H9 (cell line): Measurements from ENCODE around the gene CCDC13. TPM values are rescaled to one million over a fixed set of nuclear protein-coding genes. Genes with fewer than 3 reads are reported as not detected.

Source experiments
- DNase-seq: peaks from one replicate; pipeline ENCODE4 v3.0.0-alpha.2; 2017
- H2AFZ ChIP-seq: one replicate; pipeline ENCODE4 v1.6.1; 2013; ENCODE audit warnings: mild to moderate bottlenecking, low read length, control low read depth, moderate library complexity
- H2AK5ac ChIP-seq: 2 replicates; pipeline ENCODE4 v1.6.1; 2013; ENCODE audit warnings: low read length, control low read depth, mixed read lengths; ENCODE audit not compliant: insufficient read length
- H2BK120ac ChIP-seq: one replicate; pipeline ENCODE4 v1.6.1; 2013; ENCODE audit warnings: low read depth, mild to moderate bottlenecking, low read length, control low read depth, inconsistent platforms; ENCODE audit not compliant: poor library complexity, severe bottlenecking
- H2BK12ac ChIP-seq: 2 replicates; pipeline ENCODE4 v1.6.1; 2013; ENCODE audit warnings: low read length, control low read depth, mixed read lengths, low read depth; ENCODE audit not compliant: insufficient read length
- H2BK15ac ChIP-seq: 2 replicates; pipeline ENCODE4 v1.6.1; 2013; ENCODE audit warnings: low read depth, low read length, control low read depth
- H2BK20ac ChIP-seq: one replicate; pipeline ENCODE4 v1.6.1; 2013; ENCODE audit warnings: low read depth, mild to moderate bottlenecking, low read length, control low read depth, inconsistent platforms; ENCODE audit not compliant: poor library complexity, severe bottlenecking
- H2BK5ac ChIP-seq: 2 replicates; pipeline ENCODE4 v1.6.1; 2013; ENCODE audit warnings: low read length, control low read depth, mixed read lengths; ENCODE audit not compliant: insufficient read length
- H3K14ac ChIP-seq: 2 replicates; pipeline ENCODE4 v1.6.1; 2013; ENCODE audit warnings: low read length, control low read depth; ENCODE audit not compliant: insufficient read depth
- H3K18ac ChIP-seq: 2 replicates; pipeline ENCODE4 v1.6.1; 2013; ENCODE audit warnings: low read depth, mild to moderate bottlenecking, mixed read lengths, low read length, control low read depth; ENCODE audit not compliant: insufficient read length
- H3K23ac ChIP-seq: 2 replicates; pipeline ENCODE4 v1.6.1; 2013; ENCODE audit warnings: low read length, control low read depth, mixed read lengths, low read depth; ENCODE audit not compliant: insufficient read length
- H3K23me2 ChIP-seq: 2 replicates; pipeline ENCODE4 v1.6.1; 2013; ENCODE audit warnings: low read depth, mild to moderate bottlenecking, mixed read lengths, low read length, control low read depth; ENCODE audit not compliant: insufficient read length, poor library complexity, severe bottlenecking
- H3K27ac ChIP-seq: 2 replicates; pipeline ENCODE4 v1.5.1; 2013; ENCODE audit warnings: low read length, control low read depth, mixed read lengths, low read depth; ENCODE audit not compliant: insufficient read length
- H3K27me3 ChIP-seq: 2 replicates; pipeline ENCODE4 v1.6.1; 2013; ENCODE audit warnings: low read length, control low read depth, inconsistent platforms; ENCODE audit not compliant: insufficient read depth
- H3K4ac ChIP-seq: 2 replicates; pipeline ENCODE4 v1.6.1; 2013; ENCODE audit warnings: low read depth, mild to moderate bottlenecking, control low read depth, inconsistent platforms, low read length, moderate library complexity
- H3K4me1 ChIP-seq: 2 replicates; pipeline ENCODE4 v1.6.1; 2013; ENCODE audit warnings: low read length, control low read depth, inconsistent platforms; ENCODE audit not compliant: insufficient read depth
- H3K4me2 ChIP-seq: 2 replicates; pipeline ENCODE4 v1.6.1; 2013; ENCODE audit warnings: low read length, control low read depth, mixed read lengths; ENCODE audit not compliant: insufficient read length, insufficient read depth
- H3K56ac ChIP-seq: 2 replicates; pipeline ENCODE4 v1.6.1; 2013; ENCODE audit warnings: low read depth, mild to moderate bottlenecking, mixed read lengths, low read length, control low read depth; ENCODE audit not compliant: insufficient read length
- H3K79me1 ChIP-seq: 2 replicates; pipeline ENCODE4 v1.6.1; 2013; ENCODE audit warnings: low read depth, mild to moderate bottlenecking, moderate library complexity, low read length, control low read depth, inconsistent platforms; ENCODE audit not compliant: insufficient read depth, poor library complexity, severe bottlenecking
- H3K79me2 ChIP-seq: 2 replicates; pipeline ENCODE4 v1.6.1; 2013; ENCODE audit warnings: low read length, control low read depth, inconsistent platforms; ENCODE audit not compliant: insufficient read depth
- H3K9ac ChIP-seq: 2 replicates; pipeline ENCODE4 v1.6.1; 2013; ENCODE audit warnings: low read length, control low read depth, mixed read lengths; ENCODE audit not compliant: insufficient read length; ENCODE audit errors: extremely low read depth
- H3K9me3 ChIP-seq: one replicate; pipeline ENCODE4 v1.6.1; 2013; ENCODE audit warnings: low read depth, low read length, inconsistent platforms; ENCODE audit not compliant: control insufficient read depth
- H3T11ph ChIP-seq: one replicate; pipeline ENCODE4 v1.6.1; 2013; ENCODE audit warnings: mild to moderate bottlenecking, low read length, control low read depth, inconsistent platforms
- H4K20me1 ChIP-seq: one replicate; pipeline ENCODE4 v1.6.1; 2013; ENCODE audit not compliant: control insufficient read depth, insufficient read length, insufficient read depth
- H4K5ac ChIP-seq: 2 replicates; pipeline ENCODE4 v1.6.1; 2013; ENCODE audit warnings: low read depth, mild to moderate bottlenecking, mixed read lengths, low read length, control low read depth; ENCODE audit not compliant: insufficient read length
- H4K8ac ChIP-seq: replicated peaks from 2 replicates; pipeline ENCODE4 v1.6.1; 2013; ENCODE audit warnings: low read length, control low read depth, mixed read lengths, low read depth; ENCODE audit not compliant: insufficient read length
- H4K91ac ChIP-seq: 2 replicates; pipeline ENCODE4 v1.6.1; 2013; ENCODE audit warnings: low read depth, mild to moderate bottlenecking, moderate library complexity, mixed read lengths, low read length, control low read depth; ENCODE audit not compliant: insufficient read length
- H3K27ac Mint-ChIP-seq, 3 experiments: 2 replicates in 2 of 3; 3 replicates in 1 of 3; pipeline ENCODE4 v1.8.0; 2020 to 2021; ENCODE audit warnings: mixed read lengths in 3 of 3, mild to moderate bottlenecking in 1 of 3, moderate library complexity in 1 of 3
- H3K27me3 Mint-ChIP-seq: 2 replicates; pipeline ENCODE4 v1.8.0; 2021; ENCODE audit warnings: low read depth, mild to moderate bottlenecking, moderate library complexity, mixed read lengths
- H3K36me3 Mint-ChIP-seq, 3 experiments: 2 replicates in 2 of 3; 3 replicates in 1 of 3; pipeline ENCODE4 v1.8.0; 2020 to 2021; ENCODE audit warnings: low read depth in 3 of 3, mixed read lengths in 3 of 3; ENCODE audit not compliant: insufficient read depth in 1 of 3
- H3K4me1 Mint-ChIP-seq, 2 experiments: 2 replicates each; pipeline ENCODE4 v1.8.0; 2020; ENCODE audit warnings: mixed read lengths in 2 of 2
- H3K4me3 Mint-ChIP-seq, 2 experiments: 2 replicates in 1 of 2; 3 replicates in 1 of 2; pipeline ENCODE4 v1.8.0; 2020 to 2021; ENCODE audit warnings: mild to moderate bottlenecking in 2 of 2, mixed read lengths in 2 of 2, moderate library complexity in 1 of 2
- H3K9me3 Mint-ChIP-seq, 2 experiments: 2 replicates in 1 of 2; 3 replicates in 1 of 2; pipeline ENCODE4 v1.8.0; 2020; ENCODE audit warnings: mild to moderate bottlenecking in 2 of 2, mixed read lengths in 2 of 2, moderate library complexity in 1 of 2
- CTCF ChIP-seq: fragments of 200-600 bp; sonication (generic); conservative IDR thresholded peaks from 3 replicates; pipeline ENCODE4 v1.8.0; 2021; ENCODE audit warnings: antibody characterized with exemption, mild to moderate bottlenecking
- WGBS: extraction: QIAGEN DNeasy Blood & Tissue Kit; methylation state at CpG from one replicate; pipeline ENCODE4 v1.1.7; 2013; ENCODE audit warnings: missing lambda C conversion rate, low lambda C conversion rate, mixed read lengths; ENCODE audit not compliant: insufficient read length; ENCODE audit errors: extremely low coverage; 5-methylcytosine and 5-hydroxymethylcytosine counted together
- total RNA-seq: library from RNA; stranded (reverse); gene quantifications from 2 replicates; pipeline ENCODE4 v1.2.1, GENCODE V29; 2021

The CCDC13 gene
- total RNA-seq, 1 experiment from 2014 or later, result not detected

DNA sequence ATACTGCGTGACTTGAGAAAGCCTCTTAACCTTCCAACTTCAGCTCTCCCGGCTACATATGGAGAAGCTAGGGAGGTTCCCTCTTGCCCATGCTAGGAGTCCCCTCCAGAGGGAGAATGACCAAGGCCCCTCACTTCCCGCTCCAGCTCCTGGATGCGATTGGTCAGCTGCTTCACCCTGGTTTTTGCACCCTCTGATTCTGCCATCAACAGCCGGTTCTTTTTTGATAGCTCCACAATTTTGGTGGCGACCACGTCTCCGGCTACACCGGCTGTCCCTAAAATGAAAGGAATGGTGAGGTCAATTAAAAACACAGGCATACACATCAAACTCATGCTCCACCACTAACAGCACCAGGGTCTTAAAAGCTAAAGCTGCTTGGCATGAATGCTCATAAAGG lies 20.6 kb downstream of the CCDC13 start:
- H3K4me1 Mint-ChIP-seq, result peaks cover 17 to 19% of the 10 kb centered on the region in 2 experiments
- H2BK15ac ChIP-seq, result no peak overlapping the region
- TF ChIP-seq CTCF, result no peak

More for the DNA sequence above, 20.6 kb downstream of the CCDC13 start:
- Histone ChIP-seq H4K20me1 (no peaks in the 10 kb centered on the region), H3K23ac (no peak overlapping the region), H3K9me3 (no peaks in the 10 kb centered on the region), H3K14ac (no peak overlapping the region), H3K4ac (no peak overlapping the region), H2BK20ac (no peak overlapping the region), H3T11ph (no peak overlapping the region), H3K27me3 (no peaks in the 10 kb centered on the region), H2BK12ac (no peak overlapping the region), H3K18ac (no peak overlapping the region), H2AK5ac (no peak overlapping the region), H2BK120ac (no peak overlapping the region), H4K5ac (no peak overlapping the region), H3K27ac (no peak overlapping the region), H3K56ac (no peak overlapping the region), H3K4me2 (no peak overlapping the region), H3K4me1 (no peaks in the 10 kb centered on the region), H2BK5ac (no peak overlapping the region), H4K91ac (no peak overlapping the region), H3K79me1 (no peaks in the 10 kb centered on the region), H3K9ac (no peak overlapping the region), H3K23me2 (no peaks in the 10 kb centered on the region), H3K79me2 (no peaks in the 10 kb centered on the region), H4K8ac (no peak overlapping the region), H2AFZ (no peak overlapping the region)
- Mint-ChIP-seq H3K27ac (peak overlapping the region in 1 of 3 experiments; percentile 65; a peak in 1 of 7 replicates), H3K9me3 (no peaks in the 10 kb centered on the region), H3K36me3 (no peaks in the 10 kb centered on the region), H3K4me3 (no peak overlapping the region), H3K27me3 (peaks cover 21% of the 10 kb centered on the region)
- WGBS, result no CpG with 5 or more reads among the region's 9 CpGs
- DNase-seq, result peak; percentile 15
